H9 (cell line): Measurements from ENCODE around the gene RPS6KB2. TPM values are rescaled to one million over a fixed set of nuclear protein-coding genes. Genes with fewer than 3 reads are reported as not detected.
A peak's percentile ranks its signal among the peaks of the same experiment; 100 is the strongest.

ENCODE experiments used
- DNase-seq: peaks from one replicate; pipeline ENCODE4 v3.0.0-alpha.2; 2017
- H2AFZ ChIP-seq: one replicate; pipeline ENCODE4 v1.6.1; 2013; ENCODE audit warnings: mild to moderate bottlenecking, low read length, control low read depth, moderate library complexity
- H2AK5ac ChIP-seq: 2 replicates; pipeline ENCODE4 v1.6.1; 2013; ENCODE audit warnings: low read length, control low read depth, mixed read lengths; ENCODE audit not compliant: insufficient read length
- H2BK120ac ChIP-seq: one replicate; pipeline ENCODE4 v1.6.1; 2013; ENCODE audit warnings: low read depth, mild to moderate bottlenecking, low read length, control low read depth, inconsistent platforms; ENCODE audit not compliant: poor library complexity, severe bottlenecking
- H2BK12ac ChIP-seq: 2 replicates; pipeline ENCODE4 v1.6.1; 2013; ENCODE audit warnings: low read length, control low read depth, mixed read lengths, low read depth; ENCODE audit not compliant: insufficient read length
- H2BK15ac ChIP-seq: 2 replicates; pipeline ENCODE4 v1.6.1; 2013; ENCODE audit warnings: low read depth, low read length, control low read depth
- H2BK20ac ChIP-seq: one replicate; pipeline ENCODE4 v1.6.1; 2013; ENCODE audit warnings: low read depth, mild to moderate bottlenecking, low read length, control low read depth, inconsistent platforms; ENCODE audit not compliant: poor library complexity, severe bottlenecking
- H2BK5ac ChIP-seq: 2 replicates; pipeline ENCODE4 v1.6.1; 2013; ENCODE audit warnings: low read length, control low read depth, mixed read lengths; ENCODE audit not compliant: insufficient read length
- H3K14ac ChIP-seq: 2 replicates; pipeline ENCODE4 v1.6.1; 2013; ENCODE audit warnings: low read length, control low read depth; ENCODE audit not compliant: insufficient read depth
- H3K18ac ChIP-seq: 2 replicates; pipeline ENCODE4 v1.6.1; 2013; ENCODE audit warnings: low read depth, mild to moderate bottlenecking, mixed read lengths, low read length, control low read depth; ENCODE audit not compliant: insufficient read length
- H3K23ac ChIP-seq: 2 replicates; pipeline ENCODE4 v1.6.1; 2013; ENCODE audit warnings: low read length, control low read depth, mixed read lengths, low read depth; ENCODE audit not compliant: insufficient read length
- H3K23me2 ChIP-seq: 2 replicates; pipeline ENCODE4 v1.6.1; 2013; ENCODE audit warnings: low read depth, mild to moderate bottlenecking, mixed read lengths, low read length, control low read depth; ENCODE audit not compliant: insufficient read length, poor library complexity, severe bottlenecking
- H3K27ac ChIP-seq: 2 replicates; pipeline ENCODE4 v1.5.1; 2013; ENCODE audit warnings: low read length, control low read depth, mixed read lengths, low read depth; ENCODE audit not compliant: insufficient read length
- H3K27me3 ChIP-seq: 2 replicates; pipeline ENCODE4 v1.6.1; 2013; ENCODE audit warnings: low read length, control low read depth, inconsistent platforms; ENCODE audit not compliant: insufficient read depth
- H3K4ac ChIP-seq: 2 replicates; pipeline ENCODE4 v1.6.1; 2013; ENCODE audit warnings: low read depth, mild to moderate bottlenecking, control low read depth, inconsistent platforms, low read length, moderate library complexity
- H3K4me1 ChIP-seq: 2 replicates; pipeline ENCODE4 v1.6.1; 2013; ENCODE audit warnings: low read length, control low read depth, inconsistent platforms; ENCODE audit not compliant: insufficient read depth
- H3K4me2 ChIP-seq: 2 replicates; pipeline ENCODE4 v1.6.1; 2013; ENCODE audit warnings: low read length, control low read depth, mixed read lengths; ENCODE audit not compliant: insufficient read length, insufficient read depth
- H3K56ac ChIP-seq: 2 replicates; pipeline ENCODE4 v1.6.1; 2013; ENCODE audit warnings: low read depth, mild to moderate bottlenecking, mixed read lengths, low read length, control low read depth; ENCODE audit not compliant: insufficient read length
- H3K79me1 ChIP-seq: 2 replicates; pipeline ENCODE4 v1.6.1; 2013; ENCODE audit warnings: low read depth, mild to moderate bottlenecking, moderate library complexity, low read length, control low read depth, inconsistent platforms; ENCODE audit not compliant: insufficient read depth, poor library complexity, severe bottlenecking
- H3K79me2 ChIP-seq: 2 replicates; pipeline ENCODE4 v1.6.1; 2013; ENCODE audit warnings: low read length, control low read depth, inconsistent platforms; ENCODE audit not compliant: insufficient read depth
- H3K9ac ChIP-seq: 2 replicates; pipeline ENCODE4 v1.6.1; 2013; ENCODE audit warnings: low read length, control low read depth, mixed read lengths; ENCODE audit not compliant: insufficient read length; ENCODE audit errors: extremely low read depth
- H3K9me3 ChIP-seq: one replicate; pipeline ENCODE4 v1.6.1; 2013; ENCODE audit warnings: low read depth, low read length, inconsistent platforms; ENCODE audit not compliant: control insufficient read depth
- H3T11ph ChIP-seq: one replicate; pipeline ENCODE4 v1.6.1; 2013; ENCODE audit warnings: mild to moderate bottlenecking, low read length, control low read depth, inconsistent platforms
- H4K20me1 ChIP-seq: one replicate; pipeline ENCODE4 v1.6.1; 2013; ENCODE audit not compliant: control insufficient read depth, insufficient read length, insufficient read depth
- H4K5ac ChIP-seq: 2 replicates; pipeline ENCODE4 v1.6.1; 2013; ENCODE audit warnings: low read depth, mild to moderate bottlenecking, mixed read lengths, low read length, control low read depth; ENCODE audit not compliant: insufficient read length
- H4K8ac ChIP-seq: replicated peaks from 2 replicates; pipeline ENCODE4 v1.6.1; 2013; ENCODE audit warnings: low read length, control low read depth, mixed read lengths, low read depth; ENCODE audit not compliant: insufficient read length
- H4K91ac ChIP-seq: 2 replicates; pipeline ENCODE4 v1.6.1; 2013; ENCODE audit warnings: low read depth, mild to moderate bottlenecking, moderate library complexity, mixed read lengths, low read length, control low read depth; ENCODE audit not compliant: insufficient read length
- H3K27ac Mint-ChIP-seq, 3 experiments: 2 replicates in 2 of 3; 3 replicates in 1 of 3; pipeline ENCODE4 v1.8.0; 2020 to 2021; ENCODE audit warnings: mixed read lengths in 3 of 3, mild to moderate bottlenecking in 1 of 3, moderate library complexity in 1 of 3
- H3K27me3 Mint-ChIP-seq: 2 replicates; pipeline ENCODE4 v1.8.0; 2021; ENCODE audit warnings: low read depth, mild to moderate bottlenecking, moderate library complexity, mixed read lengths
- H3K36me3 Mint-ChIP-seq, 3 experiments: 2 replicates in 2 of 3; 3 replicates in 1 of 3; pipeline ENCODE4 v1.8.0; 2020 to 2021; ENCODE audit warnings: low read depth in 3 of 3, mixed read lengths in 3 of 3; ENCODE audit not compliant: insufficient read depth in 1 of 3
- H3K4me1 Mint-ChIP-seq, 2 experiments: 2 replicates each; pipeline ENCODE4 v1.8.0; 2020; ENCODE audit warnings: mixed read lengths in 2 of 2
- H3K4me3 Mint-ChIP-seq, 2 experiments: 2 replicates in 1 of 2; 3 replicates in 1 of 2; pipeline ENCODE4 v1.8.0; 2020 to 2021; ENCODE audit warnings: mild to moderate bottlenecking in 2 of 2, mixed read lengths in 2 of 2, moderate library complexity in 1 of 2
- H3K9me3 Mint-ChIP-seq, 2 experiments: 2 replicates in 1 of 2; 3 replicates in 1 of 2; pipeline ENCODE4 v1.8.0; 2020; ENCODE audit warnings: mild to moderate bottlenecking in 2 of 2, mixed read lengths in 2 of 2, moderate library complexity in 1 of 2
- CTCF ChIP-seq: fragments of 200-600 bp; sonication (generic); conservative IDR thresholded peaks from 3 replicates; pipeline ENCODE4 v1.8.0; 2021; ENCODE audit warnings: antibody characterized with exemption, mild to moderate bottlenecking
- WGBS: extraction: QIAGEN DNeasy Blood & Tissue Kit; methylation state at CpG from one replicate; pipeline ENCODE4 v1.1.7; 2013; ENCODE audit warnings: missing lambda C conversion rate, low lambda C conversion rate, mixed read lengths; ENCODE audit not compliant: insufficient read length; ENCODE audit errors: extremely low coverage; 5-methylcytosine and 5-hydroxymethylcytosine counted together
- total RNA-seq: library from RNA; stranded (reverse); gene quantifications from 2 replicates; pipeline ENCODE4 v1.2.1, GENCODE V29; 2021

Gene RPS6KB2
- total RNA-seq, 1 experiment from 2014 or later = 51.7 TPM

DNA sequence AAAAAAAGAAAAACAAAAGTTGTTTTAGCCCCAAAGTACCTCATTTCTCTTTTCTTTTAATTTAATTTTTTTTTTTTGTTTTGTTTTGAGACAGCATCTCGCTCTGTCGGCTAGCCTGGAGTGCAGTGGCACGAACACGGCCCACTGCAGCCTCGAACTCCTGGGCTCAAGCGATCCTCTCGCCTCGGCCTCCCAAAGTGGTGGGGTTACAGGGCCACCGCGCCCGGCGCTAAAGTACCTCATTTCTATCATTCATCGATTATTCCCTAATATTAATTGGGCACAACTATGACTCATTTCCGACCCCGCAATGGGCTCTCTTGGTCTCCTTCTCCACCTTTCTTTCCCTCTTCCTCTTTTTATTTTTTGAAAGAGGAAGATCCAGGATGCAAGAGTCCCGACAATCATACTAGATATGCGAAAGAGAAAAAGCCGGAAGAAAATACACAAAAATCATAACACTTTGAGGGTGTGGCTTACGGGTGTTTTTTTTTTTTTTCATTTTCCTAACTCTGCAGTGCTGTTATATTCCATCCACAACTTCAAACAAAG, 54.1 kb downstream of the RPS6KB2 start:
- H2BK12ac ChIP-seq = no peak overlapping the region
- no peak for TF ChIP-seq CTCF
- peaks cover 2% of the 10 kb centered on the region in 2 experiments; a peak in 2 of 5 replicates for H3K9me3 Mint-ChIP-seq
- H3K9ac ChIP-seq = no peak overlapping the region
- H3K27me3 ChIP-seq = no peaks in the 10 kb centered on the region; the same call in 1 of the 2 replicates
- H2AFZ ChIP-seq = no peak overlapping the region
- H3K4me1 Mint-ChIP-seq = peaks cover 19 to 25% of the 10 kb centered on the region in 2 experiments
- H3K79me2 ChIP-seq = no peaks in the 10 kb centered on the region
- no peaks in the 10 kb centered on the region for H4K20me1 ChIP-seq
- no peak overlapping the region for H4K5ac ChIP-seq
- H3K23ac ChIP-seq = no peak overlapping the region
- no peaks in the 10 kb centered on the region for H3K23me2 ChIP-seq
- no peak overlapping the region for H3K27ac ChIP-seq
- peak overlapping the region in 1 of 3 experiments; percentile 87; a peak in 1 of 7 replicates for H3K27ac Mint-ChIP-seq
- peaks cover under 1 to 5% (median 4%) of the 10 kb centered on the region in 3 experiments; a peak in 4 of 7 replicates for H3K36me3 Mint-ChIP-seq
- no peaks in the 10 kb centered on the region for H3K9me3 ChIP-seq
- no peak overlapping the region for H3T11ph ChIP-seq
- H2BK20ac ChIP-seq = no peak overlapping the region
- H2BK120ac ChIP-seq = no peak overlapping the region
- no peak overlapping the region for H3K4ac ChIP-seq
- H3K79me1 ChIP-seq = no peaks in the 10 kb centered on the region
- H3K4me3 Mint-ChIP-seq = peak overlapping the region; percentile 83 to 84
- H3K14ac ChIP-seq = no peak overlapping the region
- H2BK15ac ChIP-seq = no peak overlapping the region
- peak overlapping the region; percentile 7 for H3K4me2 ChIP-seq
- H4K91ac ChIP-seq = no peak overlapping the region
- no peak overlapping the region for H4K8ac ChIP-seq
- WGBS = no CpG with 5 or more reads among the region's 19 CpGs
- no peaks in the 10 kb centered on the region; the same call in 1 of the 2 replicates for H3K4me1 ChIP-seq
- no peak for DNase-seq
- no peak overlapping the region for H2AK5ac ChIP-seq
- H3K27me3 Mint-ChIP-seq = peaks cover 30% of the 10 kb centered on the region
- H3K56ac ChIP-seq = no peak overlapping the region
- H3K18ac ChIP-seq = no peak overlapping the region
- no peak overlapping the region for H2BK5ac ChIP-seq
